ENCODE measurements around the gene NDST4. TPM values are rescaled to one million over a fixed set of nuclear protein-coding genes. Genes with fewer than 3 reads are reported as not detected.

NDST4 gene
- total and polyA plus RNA-seq, 4 donors, result 0.65 TPM; not detected in 3

DNA sequence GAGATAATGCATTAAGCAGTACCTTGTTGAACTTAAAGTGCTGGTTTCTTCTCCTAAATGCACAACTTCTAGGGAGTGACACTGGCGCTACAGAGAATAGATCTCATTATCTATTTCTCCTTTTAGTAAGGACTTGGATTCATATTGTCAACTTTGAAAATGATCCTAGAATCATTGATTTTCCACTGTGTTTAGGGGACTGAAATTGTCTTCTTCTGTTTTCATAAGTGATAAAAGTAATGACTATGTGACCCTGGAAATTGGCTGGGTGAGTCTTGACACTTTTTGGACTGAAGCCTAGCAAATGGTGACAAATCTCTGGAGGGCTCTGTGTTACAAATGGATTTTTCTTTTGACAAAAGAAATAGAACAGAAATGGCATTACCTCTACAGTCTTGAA is 167.8 kb downstream of the NDST4 start:
- TF ChIP-seq, protein P1, sequence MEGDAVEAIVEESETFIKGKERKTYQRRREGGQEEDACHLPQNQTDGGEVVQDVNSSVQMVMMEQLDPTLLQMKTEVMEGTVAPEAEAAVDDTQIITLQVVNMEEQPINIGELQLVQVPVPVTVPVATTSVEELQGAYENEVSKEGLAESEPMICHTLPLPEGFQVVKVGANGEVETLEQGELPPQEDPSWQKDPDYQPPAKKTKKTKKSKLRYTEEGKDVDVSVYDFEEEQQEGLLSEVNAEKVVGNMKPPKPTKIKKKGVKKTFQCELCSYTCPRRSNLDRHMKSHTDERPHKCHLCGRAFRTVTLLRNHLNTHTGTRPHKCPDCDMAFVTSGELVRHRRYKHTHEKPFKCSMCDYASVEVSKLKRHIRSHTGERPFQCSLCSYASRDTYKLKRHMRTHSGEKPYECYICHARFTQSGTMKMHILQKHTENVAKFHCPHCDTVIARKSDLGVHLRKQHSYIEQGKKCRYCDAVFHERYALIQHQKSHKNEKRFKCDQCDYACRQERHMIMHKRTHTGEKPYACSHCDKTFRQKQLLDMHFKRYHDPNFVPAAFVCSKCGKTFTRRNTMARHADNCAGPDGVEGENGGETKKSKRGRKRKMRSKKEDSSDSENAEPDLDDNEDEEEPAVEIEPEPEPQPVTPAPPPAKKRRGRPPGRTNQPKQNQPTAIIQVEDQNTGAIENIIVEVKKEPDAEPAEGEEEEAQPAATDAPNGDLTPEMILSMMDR (IDR thresholded peaks at IDR 0.05; ENCODE audit: control extremely low read depth, extremely low read depth), result no peak
- Histone ChIP-seq H3K27me3 (ENCODE audit: control insufficient read depth in 3 of 3, insufficient read depth in 3 of 3, low read length in 2 of 3) (no peaks in the 10 kb centered on the region), H3K9me3 (ENCODE audit: control insufficient read depth in 4 of 4, insufficient read depth in 3 of 4, low read length in 3 of 4) (peaks cover 0 to 3% (median 0%) of the 10 kb centered on the region in 4 donors), H3K4me3 (no peak overlapping the region), H3K27ac (ENCODE audit: low read depth in 1 of 2, low read length in 1 of 2) (no peak overlapping the region), H3K36me3 (ENCODE audit: control insufficient read depth in 4 of 4, insufficient read depth in 4 of 4, low read length in 4 of 4) (no peaks in the 10 kb centered on the region), H3K4me1 (ENCODE audit: control insufficient read depth in 5 of 5, insufficient read depth in 5 of 5, low read length in 5 of 5) (no peaks in the 10 kb centered on the region), H3K9ac (ENCODE audit: insufficient read depth in 1 of 2, low read length in 2 of 2) (no peak overlapping the region)
- DNase-seq (no peak), ATAC-seq (ENCODE audit: insufficient read depth, low FRiP score) (no peak)
- 96 to 97% methylated on average over 1 of the region's 1 CpG for WGBS, 2 donors

DNA sequence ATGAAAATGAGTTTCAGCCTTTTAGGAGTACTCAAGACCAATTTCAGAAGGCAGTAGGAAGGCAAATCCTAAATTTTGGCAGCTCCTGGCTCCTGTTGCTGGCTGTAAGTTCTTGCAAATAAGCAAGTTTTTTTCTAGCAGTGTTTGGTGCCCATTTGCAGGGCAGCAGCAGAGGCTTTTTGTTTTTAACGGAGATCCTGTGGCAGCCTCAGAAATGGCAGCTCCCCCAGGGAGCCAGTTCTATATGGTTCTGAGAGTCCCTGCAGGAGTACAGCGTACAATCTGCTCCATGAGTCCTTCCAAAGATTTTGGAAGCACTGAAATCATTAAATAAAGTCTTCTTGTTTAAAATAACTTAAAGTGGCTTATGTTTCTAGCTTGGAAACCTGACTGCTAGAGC is 171.9 kb downstream of the NDST4 start:
- no peak for DNase-seq
- no peak for ATAC-seq (ENCODE audit: insufficient read depth, low FRiP score)
- H3K4me1 ChIP-seq (ENCODE audit: control insufficient read depth in 5 of 5, insufficient read depth in 5 of 5, low read length in 5 of 5), result no peaks in the 10 kb centered on the region
- peaks cover 0 to 2% (median 0%) of the 10 kb centered on the region in 4 donors for H3K9me3 ChIP-seq (ENCODE audit: control insufficient read depth in 4 of 4, insufficient read depth in 3 of 4, low read length in 3 of 4)
- no peaks in the 10 kb centered on the region for H3K36me3 ChIP-seq (ENCODE audit: control insufficient read depth in 4 of 4, insufficient read depth in 4 of 4, low read length in 4 of 4)
- no peaks in the 10 kb centered on the region for H3K27me3 ChIP-seq (ENCODE audit: control insufficient read depth in 3 of 3, insufficient read depth in 3 of 3, low read length in 2 of 3)
- no peak overlapping the region for H3K4me3 ChIP-seq
- no peak overlapping the region for H3K27ac ChIP-seq (ENCODE audit: low read depth in 1 of 2, low read length in 1 of 2)
- WGBS, 2 donors, result 41 to 64% methylated on average over 2 of the region's 2 CpGs
- TF ChIP-seq, protein P1 (IDR thresholded peaks at IDR 0.05; ENCODE audit: control extremely low read depth, extremely low read depth), result no peak
- H3K9ac ChIP-seq (ENCODE audit: insufficient read depth in 1 of 2, low read length in 2 of 2), result no peak overlapping the region

DNA sequence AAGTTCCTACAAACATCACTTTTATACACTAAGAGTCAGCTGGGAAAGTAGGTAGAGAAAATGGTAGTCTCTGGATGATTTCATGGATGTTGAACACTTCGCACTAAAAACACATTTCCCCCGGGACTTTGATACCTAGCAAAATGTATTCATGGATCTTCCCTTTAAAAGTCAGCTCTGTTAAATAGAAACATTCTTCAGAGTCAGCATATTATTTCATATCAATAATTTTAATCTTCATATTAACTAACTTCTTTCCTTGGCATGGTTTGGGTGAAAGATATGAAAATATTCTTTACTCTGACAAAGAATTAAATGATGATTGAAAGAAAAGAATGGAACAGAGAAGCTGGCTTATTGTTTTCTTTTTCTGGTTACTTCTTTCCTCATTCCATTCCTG is 185.5 kb downstream of the NDST4 start:
- Histone ChIP-seq H3K27ac (ENCODE audit: low read depth in 1 of 2, low read length in 1 of 2) (no peak overlapping the region), H3K4me3 (no peak overlapping the region), H3K9me3 (ENCODE audit: control insufficient read depth in 4 of 4, insufficient read depth in 3 of 4, low read length in 3 of 4) (no peaks in the 10 kb centered on the region), H3K9ac (ENCODE audit: insufficient read depth in 1 of 2, low read length in 2 of 2) (no peak overlapping the region), H3K4me1 (ENCODE audit: control insufficient read depth in 5 of 5, insufficient read depth in 5 of 5, low read length in 5 of 5) (no peaks in the 10 kb centered on the region), H3K36me3 (ENCODE audit: control insufficient read depth in 4 of 4, insufficient read depth in 4 of 4, low read length in 4 of 4) (no peaks in the 10 kb centered on the region), H3K27me3 (ENCODE audit: control insufficient read depth in 3 of 3, insufficient read depth in 3 of 3, low read length in 2 of 3) (no peaks in the 10 kb centered on the region)
- 93 to 94% methylated on average over 2 of the region's 2 CpGs for WGBS, 2 donors
- no peak for DNase-seq
- TF ChIP-seq, protein P1 (IDR thresholded peaks at IDR 0.05; ENCODE audit: control extremely low read depth, extremely low read depth), result no peak
- ATAC-seq (ENCODE audit: insufficient read depth, low FRiP score), result no peak

DNA sequence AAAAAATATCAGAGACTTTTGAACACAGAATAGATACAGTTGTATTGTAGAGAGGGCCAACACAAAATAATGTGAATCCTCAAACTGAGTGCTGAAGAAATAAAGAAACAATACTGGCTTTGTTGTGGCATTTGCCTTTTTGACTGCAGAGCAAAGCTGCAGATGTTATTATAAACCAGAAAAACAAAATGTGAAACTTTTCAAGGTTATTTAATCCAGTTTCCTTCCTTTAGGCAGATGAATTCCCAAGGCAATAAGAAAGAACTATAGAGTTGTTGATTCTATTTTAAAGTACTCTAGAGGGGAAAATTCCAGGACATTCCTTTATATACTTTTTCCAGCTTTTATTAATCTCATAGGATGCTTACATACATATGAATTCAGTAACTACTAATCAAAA is 186.8 kb downstream of the NDST4 start:
- TF ChIP-seq, protein P1 (IDR thresholded peaks at IDR 0.05; ENCODE audit: control extremely low read depth, extremely low read depth), result no peak
- no peak overlapping the region for H3K4me3 ChIP-seq
- ATAC-seq (ENCODE audit: insufficient read depth, low FRiP score), result no peak
- H3K27ac ChIP-seq (ENCODE audit: low read depth in 1 of 2, low read length in 1 of 2), result no peak overlapping the region
- DNase-seq, result no peak
- no peak overlapping the region for H3K9ac ChIP-seq (ENCODE audit: insufficient read depth in 1 of 2, low read length in 2 of 2)
- H3K27me3 ChIP-seq (ENCODE audit: control insufficient read depth in 3 of 3, insufficient read depth in 3 of 3, low read length in 2 of 3), result no peaks in the 10 kb centered on the region
- H3K9me3 ChIP-seq (ENCODE audit: control insufficient read depth in 4 of 4, insufficient read depth in 3 of 4, low read length in 3 of 4), result no peaks in the 10 kb centered on the region
- no peaks in the 10 kb centered on the region for H3K36me3 ChIP-seq (ENCODE audit: control insufficient read depth in 4 of 4, insufficient read depth in 4 of 4, low read length in 4 of 4)
- no peaks in the 10 kb centered on the region for H3K4me1 ChIP-seq (ENCODE audit: control insufficient read depth in 5 of 5, insufficient read depth in 5 of 5, low read length in 5 of 5)

Data from lung (tissue), 12 donors.